Ureter (tissue), 1 donor: Measurements from ENCODE around the gene SEMA5A. TPM values are rescaled to one million over a fixed set of nuclear protein-coding genes. Genes with fewer than 3 reads are reported as not detected.

ENCODE experiments used
- DNase-seq: peaks from one replicate; pipeline ENCODE4 v3.0.0-alpha.2; 2020; ENCODE audit warnings: low spot score
- total RNA-seq: library from RNA; stranded (reverse); gene quantifications from one replicate; pipeline ENCODE4 v1.2.4, GENCODE V29; 2023
- donor health status: DM: yes; HTN: yes; CAD: no.

SEMA5A gene
- total RNA-seq, 1 donor from 2014 or later: 57.0 TPM

- no peak for DNase-seq
Observed at GRCh38 chr5:9121597-9121996, 424.3 kb downstream of the SEMA5A start.

GRCh38 chr5:9118852-9119251 is 427.0 kb downstream of the SEMA5A start:
- no peak for DNase-seq

GRCh38 chr5:9115093-9115492 is 430.8 kb downstream of the SEMA5A start:
- no peak for DNase-seq

GRCh38 chr5:9112520-9113291 is 433.2 kb downstream of the SEMA5A start:
- no peak for DNase-seq

- no peak for DNase-seq
Observed at GRCh38 chr5:9108162-9108561, 437.7 kb downstream of the SEMA5A start.

GRCh38 chr5:9105851-9106250 is 440.0 kb downstream of the SEMA5A start:
- no peak for DNase-seq

- no peak for DNase-seq
Observed at GRCh38 chr5:9104571-9105339, 441.1 kb downstream of the SEMA5A start.

- DNase-seq: no peak
Observed at GRCh38 chr5:9103290-9103689, 442.6 kb downstream of the SEMA5A start.

GRCh38 chr5:9099689-9100088 is 446.2 kb downstream of the SEMA5A start:
- no peak for DNase-seq

GRCh38 chr5:9098990-9099389 is 446.9 kb downstream of the SEMA5A start:
- DNase-seq: no peak

GRCh38 chr5:9094582-9094981 is 451.3 kb downstream of the SEMA5A start:
- DNase-seq: no peak

- no peak for DNase-seq
Observed at GRCh38 chr5:9091896-9092662, 453.8 kb downstream of the SEMA5A start.

- DNase-seq: no peak
Observed at GRCh38 chr5:9090381-9091026, 455.4 kb downstream of the SEMA5A start.

GRCh38 chr5:9089893-9090292 is 456.0 kb downstream of the SEMA5A start:
- DNase-seq: no peak

- no peak for DNase-seq
Observed at GRCh38 chr5:9082996-9083395, 462.9 kb downstream of the SEMA5A start.

GRCh38 chr5:9072701-9073100 is 473.2 kb downstream of the SEMA5A start:
- DNase-seq: no peak

GRCh38 chr5:9071524-9071923 is 474.4 kb downstream of the SEMA5A start:
- no peak for DNase-seq

GRCh38 chr5:9071074-9071473 is 474.8 kb downstream of the SEMA5A start:
- DNase-seq: no peak

- no peak for DNase-seq
Observed at GRCh38 chr5:9069650-9070049, 476.2 kb downstream of the SEMA5A start.

GRCh38 chr5:9067154-9067553 is 478.7 kb downstream of the SEMA5A start:
- no peak for DNase-seq

- DNase-seq: no peak
Observed at GRCh38 chr5:9066349-9066748, 479.5 kb downstream of the SEMA5A start.
